SK-N-SH (cell line): Measurements from ENCODE around the gene STK39. TPM values are rescaled to one million over a fixed set of nuclear protein-coding genes. Genes with fewer than 3 reads are reported as not detected.

Source experiments
- CTCF ChIA-PET: fragments of 300-600, 350-600 bp; formaldehyde crosslinking; extraction: SDS; loops from one replicate; lab custom pipeline; 2021; lab: Yijun Ruan, JAX
- POLR2A ChIA-PET: fragments of 350-600 bp; sonication (Branson Sonifier 250); formaldehyde crosslinking; extraction: SDS; loops from one replicate; lab custom pipeline; 2020; ENCODE audit warnings: antibody characterized with exemption, inconsistent platforms; lab: Yijun Ruan, JAX
- DNase-seq: peaks from one replicate; pipeline ENCODE4 v3.0.0; 2012
- H2AFZ ChIP-seq: fragments of 200-600 bp; sonication (generic); 2 replicates; pipeline ENCODE4 v1.8.1; 2016; ENCODE audit warnings: antibody characterized with exemption, mild to moderate bottlenecking, low read depth
- H3F3A ChIP-seq: fragments of 200-600 bp; sonication (generic); replicated peaks from 2 replicates; pipeline ENCODE3; 2016; ENCODE audit warnings: antibody characterized with exemption, mild to moderate bottlenecking; ENCODE audit not compliant: insufficient read depth
- H3K27ac ChIP-seq, 2 experiments: fragments of 200-500 bp in 1 of 2; fragments of 200-600 bp in 1 of 2; sonication (Bioruptor generic) in 1 of 2; sonication (generic), shearing (Covaris generic) in 1 of 2; 2 replicates each; pipeline versions ENCODE4 v1.5.1 to v1.6.1; 2014 to 2016; ENCODE audit warnings: low read depth in 2 of 2, inconsistent platforms in 1 of 2, low read length in 1 of 2, mild to moderate bottlenecking in 1 of 2, mixed read lengths in 1 of 2
- H3K27me3 ChIP-seq: fragments of 200-600 bp; sonication (generic), shearing (Covaris generic); 2 replicates; pipeline ENCODE4 v1.6.1; 2016; ENCODE audit warnings: mixed run types; ENCODE audit not compliant: insufficient read depth
- H3K36me3 ChIP-seq, 2 experiments: fragments of 200-500 bp in 1 of 2; fragments of 200-600 bp in 1 of 2; sonication (Bioruptor generic) in 1 of 2; sonication (generic) in 1 of 2; replicated peaks in 1 of 2; 2 replicates each; pipeline versions ENCODE3 to v1.5.1; 2014 to 2016; ENCODE audit warnings: low read length in 1 of 2, mild to moderate bottlenecking in 1 of 2; ENCODE audit not compliant: insufficient read depth in 2 of 2, control insufficient read depth in 1 of 2
- H3K4me1 ChIP-seq, 2 experiments: fragments of 200-500 bp in 1 of 2; fragments of 200-600 bp in 1 of 2; sonication (Bioruptor generic) in 1 of 2; sonication (generic), shearing (Covaris generic) in 1 of 2; 2 replicates each; pipeline versions ENCODE4 v1.5.1 to v1.6.1; 2014 to 2016; ENCODE audit warnings: low read depth in 1 of 2, low read length in 1 of 2, mixed run types in 1 of 2; ENCODE audit not compliant: insufficient read depth in 2 of 2, control insufficient read depth in 1 of 2
- H3K4me2 ChIP-seq: fragments of 200-600 bp; sonication (generic), shearing (Covaris generic); 2 replicates; pipeline ENCODE4 v1.6.1; 2017; ENCODE audit warnings: mixed run types
- H3K4me3 ChIP-seq, 2 experiments: fragments of 200-500 bp in 1 of 2; fragments of 200-600 bp in 1 of 2; sonication (Bioruptor generic) in 1 of 2; sonication (generic), shearing (Covaris generic) in 1 of 2; 2 replicates each; pipeline versions ENCODE4 v1.5.1 to v1.8.1; 2014 to 2016; ENCODE audit warnings: low read depth in 2 of 2, inconsistent platforms in 1 of 2, low read length in 1 of 2, mild to moderate bottlenecking in 1 of 2, mixed read lengths in 1 of 2, moderate library complexity in 1 of 2
- H3K79me2 ChIP-seq: fragments of 200-600 bp; sonication (generic); 2 replicates; pipeline ENCODE4 v1.8.1; 2017; ENCODE audit warnings: mild to moderate bottlenecking; ENCODE audit not compliant: insufficient read depth
- H3K9ac ChIP-seq: fragments of 200-600 bp; sonication (generic); 2 replicates; pipeline ENCODE4 v1.6.1; 2017; ENCODE audit warnings: mixed run types
- H3K9me2 ChIP-seq: fragments of 200-600 bp; sonication (generic); 2 replicates; pipeline ENCODE4 v1.6.1; 2017; ENCODE audit warnings: mixed run types
- H3K9me3 ChIP-seq: fragments of 200-600 bp; sonication (generic); 2 replicates; pipeline ENCODE4 v1.6.1; 2017; ENCODE audit warnings: mixed run types, mild to moderate bottlenecking, moderate library complexity
- H4K20me1 ChIP-seq: fragments of 200-600 bp; sonication (generic); 2 replicates; pipeline ENCODE4 v1.6.1; 2017; ENCODE audit warnings: mild to moderate bottlenecking, mixed run types; ENCODE audit not compliant: insufficient read depth
- CTCF ChIP-seq: fragments of 200-600 bp; sonication (generic); IDR thresholded peaks from 2 replicates; pipeline ENCODE4 v1.6.1; 2017; ENCODE audit warnings: antibody characterized with exemption, mild to moderate bottlenecking, moderate library complexity
- EP300 ChIP-seq, 2 experiments: IDR thresholded peaks; 2 replicates each; pipeline versions ENCODE4 v1.4.0 to v1.6.1; 2012; ENCODE audit warnings: borderline replicate concordance in 1 of 2, low read depth in 1 of 2, low read length in 1 of 2
- EZH2phosphoT487 ChIP-seq: fragments of 200-600 bp; sonication (generic); IDR thresholded peaks from 2 replicates; pipeline ENCODE4 v1.6.1; 2017; ENCODE audit warnings: low read depth, mixed run types, mild to moderate bottlenecking, antibody characterized with exemption, moderate library complexity, borderline replicate concordance
- FOXJ3 ChIP-seq: sonication (generic); formaldehyde crosslinking; IDR thresholded peaks from 2 replicates; pipeline ENCODE4 v1.5.1; 2020; ENCODE audit warnings: mild to moderate bottlenecking, missing genetic modification reagents
- FOXM1 ChIP-seq: IDR thresholded peaks from 2 replicates; pipeline ENCODE4 v1.4.0; 2012; ENCODE audit warnings: low read depth, mild to moderate bottlenecking
- GABPA ChIP-seq: IDR thresholded peaks from 2 replicates; pipeline ENCODE4 v1.4.0; 2012; ENCODE audit warnings: low read depth, mild to moderate bottlenecking
- GATA2 ChIP-seq: sonication (generic); formaldehyde crosslinking; IDR thresholded peaks from 2 replicates; pipeline ENCODE4 v1.5.0; 2020; ENCODE audit warnings: mild to moderate bottlenecking, missing genetic modification reagents
- IRF3 ChIP-seq: fragments of 150-350 bp; IDR thresholded peaks from 2 replicates; pipeline ENCODE4 v1.6.1; 2016; ENCODE audit warnings: mild to moderate bottlenecking, low read depth, low read length
- RAD21 ChIP-seq: IDR thresholded peaks from 2 replicates; pipeline ENCODE4 v1.6.1; 2012; ENCODE audit warnings: mild to moderate bottlenecking, low read length
- RCOR1 ChIP-seq: fragments of 150-350 bp; IDR thresholded peaks from 2 replicates; pipeline ENCODE4 v1.6.1; 2017; ENCODE audit warnings: antibody characterized with exemption, low read length
- REST ChIP-seq: IDR thresholded peaks from 2 replicates; pipeline ENCODE4 v1.6.1; 2012; ENCODE audit warnings: mild to moderate bottlenecking, low read depth, low read length, moderate library complexity
- RFX5 ChIP-seq: IDR thresholded peaks from 2 replicates; pipeline ENCODE4 v1.6.1; 2012; ENCODE audit warnings: mild to moderate bottlenecking, improper control_type of control experiment, low read length
- RXRA ChIP-seq: IDR thresholded peaks from 2 replicates; pipeline ENCODE4 v1.4.0; 2012; ENCODE audit warnings: low read depth, mild to moderate bottlenecking, borderline replicate concordance
- TAF1 ChIP-seq: IDR thresholded peaks from 2 replicates; pipeline ENCODE4 v1.6.1; 2012; ENCODE audit warnings: low read depth, mild to moderate bottlenecking, low read length, moderate library complexity, borderline replicate concordance
- TEAD4 ChIP-seq: IDR thresholded peaks from 2 replicates; pipeline ENCODE4 v1.4.0; 2012; ENCODE audit warnings: mild to moderate bottlenecking, borderline replicate concordance; ENCODE audit not compliant: insufficient read depth
- USF1 ChIP-seq: IDR thresholded peaks from 2 replicates; pipeline ENCODE4 v1.4.0; 2012; ENCODE audit warnings: low read depth, borderline replicate concordance
- YY1 ChIP-seq: IDR thresholded peaks from 2 replicates; pipeline ENCODE4 v1.4.0; 2012; ENCODE audit warnings: low read depth, mild to moderate bottlenecking
- WGBS: methylation state at CpG from one replicate; pipeline ENCODE4 v1.1.6; 2017; ENCODE audit warnings: low lambda C conversion rate; 5-methylcytosine and 5-hydroxymethylcytosine counted together
- polyA plus RNA-seq, 3 experiments: library from polyadenylated mRNA; depleted of rRNA; stranded (reverse); fragments of >200 nt; gene quantifications; 2 replicates each; pipeline ENCODE4 v1.2.3, GENCODE V29; 2012

Gene STK39
- polyA plus RNA-seq, 1 of the 3 experiments (the other 2 are of a cell fraction): 9.6 TPM

- Histone ChIP-seq H3K9me3 (no peaks in the 10 kb centered on the region), H4K20me1 (no peaks in the 10 kb centered on the region), H3K79me2 (no peaks in the 10 kb centered on the region), H3F3A (no peaks in the 10 kb centered on the region), H3K9me2 (no peaks in the 10 kb centered on the region), H3K27ac (peak overlapping the region in 1 of 2 experiments; percentile 43; a peak in 2 of 4 replicates), H3K9ac (no peak overlapping the region), H2AFZ (no peak overlapping the region), H3K27me3 (no peaks in the 10 kb centered on the region), H3K4me1 (peaks cover 0 to 26% of the 10 kb centered on the region in 2 experiments; a peak in 2 of 4 replicates), H3K36me3 (peaks cover 2 to 8% of the 10 kb centered on the region in 2 experiments), H3K4me3 (no peak overlapping the region), H3K4me2 (no peak overlapping the region)
- 82% methylated on average over 8 of the region's 10 CpGs for WGBS
- DNase-seq: no peak
- no peak for TF ChIP-seq RFX5
- TF ChIP-seq YY1: no peak
- TF ChIP-seq IRF3: no peak
- TF ChIP-seq TEAD4: no peak
- no peak for TF ChIP-seq EP300 (IDR thresholded peaks at IDR 0.05; ENCODE audit: borderline replicate concordance in 1 of 2, low read depth in 1 of 2, low read length in 1 of 2)
- TF ChIP-seq TAF1: no peak
- TF ChIP-seq CTCF: no peak
- TF ChIP-seq RXRA: no peak
- no peak for TF ChIP-seq GATA2
- no peak for TF ChIP-seq RCOR1
- no peak for TF ChIP-seq FOXM1
- TF ChIP-seq REST: no peak
- no peak for TF ChIP-seq FOXJ3
- no peak for TF ChIP-seq EZH2phosphoT487
- TF ChIP-seq GABPA: no peak
- TF ChIP-seq USF1: no peak
- TF ChIP-seq RAD21: no peak
- ChIA-PET CTCF (interaction anchor here (0.9 to 5.3 kb wide), 8 partner anchors 10 to 1424 kb away, joined by 3 to 60 read pairs (median 4); no protein-coding TSS in a partner anchor), POLR2A (interaction anchor here (0.6 kb wide), 1 partner anchor 165 kb away, joined by 3 read pairs; no protein-coding TSS in a partner anchor)
Measured at GRCh38 chr2:167962436-167963226, 284.8 kb downstream of the STK39 start.
